HepG2 (cell line): ENCODE data around the gene PATE4. TPM values are rescaled to one million over a fixed set of nuclear protein-coding genes. Genes with fewer than 3 reads are reported as not detected.
A peak's percentile ranks its signal among the peaks of the same experiment; 100 is the strongest.

Experiments
- AGO2 ChIP-seq: fragments of 200-400 bp; formaldehyde crosslinking; optimal IDR thresholded peaks from 2 replicates; pipeline ENCODE3; 2017; ENCODE audit warnings: mild to moderate bottlenecking, low read depth, low read length, moderate library complexity
- CC2D1A ChIP-seq: sonication (generic); formaldehyde crosslinking; IDR thresholded peaks from 2 replicates; pipeline ENCODE4 v1.8.1; 2023; ENCODE audit warnings: mild to moderate bottlenecking, missing genetic modification reagents
- CREB3 ChIP-seq: sonication (generic); formaldehyde crosslinking; IDR thresholded peaks from 2 replicates; pipeline ENCODE4 v1.5.0; 2020; ENCODE audit warnings: missing genetic modification reagents
- EP300 ChIP-seq, 3 experiments: sonication (generic) in 1 of 3; formaldehyde crosslinking in 1 of 3; IDR thresholded peaks; 2 replicates each; pipeline versions ENCODE4 v1.5.1 to v1.6.1; 2011 to 2020; ENCODE audit warnings: low read depth in 2 of 3, low read length in 2 of 3, borderline replicate concordance in 1 of 3, improper control_type of control experiment in 1 of 3, mild to moderate bottlenecking in 1 of 3, missing genetic modification reagents in 1 of 3, moderate library complexity in 1 of 3
- IKZF1 ChIP-seq: fragments of 450-650 bp; IDR thresholded peaks from 2 replicates; pipeline ENCODE4 v1.7.1; 2016
- KAT7 ChIP-seq: IDR thresholded peaks from 2 replicates; pipeline ENCODE4 v1.6.1; 2018; ENCODE audit warnings: borderline replicate concordance, missing compliant biosample characterization
- KDM6A ChIP-seq: IDR thresholded peaks from 2 replicates; pipeline ENCODE4 v1.6.1; 2016; ENCODE audit warnings: low read depth
- MTERF4 ChIP-seq: sonication (generic); formaldehyde crosslinking; IDR thresholded peaks from 2 replicates; pipeline ENCODE4 v1.8.0; 2023; ENCODE audit warnings: mild to moderate bottlenecking, missing genetic modification reagents
- NCOR1 ChIP-seq: fragments of 200-600 bp; sonication (generic); IDR thresholded peaks from 2 replicates; pipeline ENCODE4 v1.7.0; 2017; ENCODE audit warnings: antibody characterized with exemption, low read length, borderline replicate concordance
- NR2C2 ChIP-seq: sonication (generic); formaldehyde crosslinking; IDR thresholded peaks from 2 replicates; pipeline ENCODE4 v1.4.0; 2020; ENCODE audit warnings: missing genetic modification reagents, mild to moderate bottlenecking, moderate library complexity, borderline replicate concordance
- PREB ChIP-seq: sonication (generic); formaldehyde crosslinking; IDR thresholded peaks from 2 replicates; pipeline ENCODE4 v1.4.0; 2020; ENCODE audit warnings: missing genetic modification reagents
- RBM39 ChIP-seq: fragments of 200-400 bp; formaldehyde crosslinking; IDR thresholded peaks from one replicate; pipeline ENCODE4 v1.6.1; 2018; ENCODE audit warnings: antibody characterized with exemption, mild to moderate bottlenecking, low read depth, low read length; ENCODE audit not compliant: poor library complexity, severe bottlenecking
- U2AF2 ChIP-seq: fragments of 200-400 bp; formaldehyde crosslinking; IDR thresholded peaks from 2 replicates; pipeline ENCODE4 v1.6.1; 2017; ENCODE audit warnings: low read depth, mild to moderate bottlenecking, low read length
- ZBTB44 ChIP-seq: sonication (generic); formaldehyde crosslinking; IDR thresholded peaks from 2 replicates; pipeline ENCODE4 v1.4.0; 2020; ENCODE audit warnings: missing genetic modification reagents
- ZFP36 ChIP-seq: fragments of 150-350 bp; IDR thresholded peaks from 2 replicates; pipeline ENCODE4 v1.6.1; 2018; ENCODE audit warnings: borderline replicate concordance, low read length, low read depth; ENCODE audit not compliant: partially characterized antibody
- ZKSCAN1 ChIP-seq: fragments of 150-350 bp; IDR thresholded peaks from 2 replicates; pipeline ENCODE4 v1.6.1; 2014; ENCODE audit warnings: low read length
- ZNF101 ChIP-seq: sonication (generic); formaldehyde crosslinking; IDR thresholded peaks from 2 replicates; pipeline ENCODE4 v1.4.0; 2020; ENCODE audit warnings: mild to moderate bottlenecking, low read depth, missing genetic modification reagents, borderline replicate concordance
- ZNF160 ChIP-seq: sonication (generic); formaldehyde crosslinking; IDR thresholded peaks from 2 replicates; pipeline ENCODE4 v1.8.0; 2022; ENCODE audit warnings: mild to moderate bottlenecking, inconsistent platforms, missing genetic modification reagents
- ZNF180 ChIP-seq: sonication (generic); formaldehyde crosslinking; IDR thresholded peaks from 2 replicates; pipeline ENCODE4 v1.4.0; 2020; ENCODE audit warnings: low read depth, missing genetic modification reagents, borderline replicate concordance
- ZNF326 ChIP-seq: sonication (generic); formaldehyde crosslinking; IDR thresholded peaks from 2 replicates; pipeline ENCODE4 v1.4.0; 2020; ENCODE audit warnings: missing genetic modification reagents, borderline replicate concordance
- ZNF652 ChIP-seq: IDR thresholded peaks from 2 replicates; pipeline ENCODE4 v1.6.1; 2016; ENCODE audit warnings: low read depth, borderline replicate concordance
- ZNF704 ChIP-seq: sonication (generic); formaldehyde crosslinking; IDR thresholded peaks from 2 replicates; pipeline ENCODE4 v1.8.1; 2023; ENCODE audit warnings: mild to moderate bottlenecking, inconsistent platforms, moderate library complexity, missing genetic modification reagents, borderline replicate concordance
- polyA plus RNA-seq, 8 experiments: library from polyadenylated mRNA; depleted of rRNA in 3 of 8; stranded (reverse) in 7 of 8; unstranded in 1 of 8; fragments of >200 nt; fragmentation: Illumina TruSeq in 4 of 8; extraction: Trizol in 4 of 8; gene quantifications; 2 replicates each; pipeline versions ENCODE4 v1.2.1 to v1.2.3, GENCODE V29; 2011 to 2016; ENCODE audit warnings: low read depth in 4 of 8, missing spikeins in 1 of 8, mixed read lengths in 1 of 8; ENCODE audit not compliant: insufficient read depth in 1 of 8
- total RNA-seq, 5 experiments: library from RNA; depleted of rRNA; stranded (reverse); fragments of >200 nt; fragmentation: Illumina TruSeq; extraction: Trizol; gene quantifications; 2 replicates each; pipeline ENCODE4 v1.2.3, GENCODE V29; 2016; ENCODE audit warnings: low read depth in 1 of 5

PATE4 gene
- total and polyA plus RNA-seq, 2 of the 13 experiments (the other 11 are each of a cell fraction or from before 2014, with no cell fraction given): not detected

GRCh38 chr11:125887373-125888324 lies 54.5 kb downstream of the PATE4 start, which contains the start of gene HYLS1 (continued):
- peak; percentile 24; the same call in 1 of the 2 replicates for TF ChIP-seq NR2C2 (CRISPR knock-in tag)
- no peak for TF ChIP-seq ZNF652
- no peak for TF ChIP-seq EP300 (IDR thresholded peaks at IDR 0.05; ENCODE audit: low read depth in 2 of 2, low read length in 2 of 2)
- no peak for TF ChIP-seq EP300 (CRISPR knock-in tag; IDR thresholded peaks at IDR 0.05; ENCODE audit: borderline replicate concordance)
- TF ChIP-seq MTERF4 (CRISPR knock-in tag): no peak
- TF ChIP-seq AGO2: peak; percentile 47
- TF ChIP-seq ZBTB44: no peak
- no peak for TF ChIP-seq ZNF180 (CRISPR knock-in tag)
- TF ChIP-seq CC2D1A (CRISPR knock-in tag): no peak
- no peak for TF ChIP-seq IKZF1
- no peak for TF ChIP-seq PREB (CRISPR knock-in tag)
- TF ChIP-seq ZNF326: no peak
- TF ChIP-seq NCOR1: no peak
- no peak for TF ChIP-seq ZNF101 (CRISPR knock-in tag)
- no peak for TF ChIP-seq ZKSCAN1
- TF ChIP-seq ZNF704 (CRISPR knock-in tag): no peak
- TF ChIP-seq CREB3 (CRISPR knock-in tag): no peak
- TF ChIP-seq RBM39: no peak
- no peak for TF ChIP-seq ZFP36
- peak; percentile 31; the same call in 1 of the 2 replicates for TF ChIP-seq ZNF160
- TF ChIP-seq U2AF2: no peak
- 0 out of 2 replicates have a peak, but pooled peaks have one; percentile 41 for TF ChIP-seq KAT7 (CRISPR knock-in tag)
- no peak for TF ChIP-seq KDM6A (CRISPR knock-in tag)
